Naive thymus-derived CD4-positive, alpha-beta T cell (primary cell): ENCODE measurements around the gene MAT2A. TPM values are rescaled to one million over a fixed set of nuclear protein-coding genes. Genes with fewer than 3 reads are reported as not detected.

Experiments used
- ATAC-seq: fragments of 150-1000 bp; cut with Tn5 transposase; 2 replicates; pipeline ENCODE4 v1.10.0; 2021; ENCODE audit warnings: mild to moderate bottlenecking, moderate library complexity
- CTCF ChIA-PET: fragments of 350-600 bp; sonication (Branson Sonifier 250); formaldehyde crosslinking; loops from one replicate; lab custom pipeline; 2021; ENCODE audit warnings: antibody characterized with exemption; lab: Charles Lee
- POLR2A ChIA-PET: fragments of 350-600 bp; sonication (Branson Sonifier 250); formaldehyde crosslinking; loops from one replicate; lab custom pipeline; 2021; ENCODE audit warnings: antibody characterized with exemption, inconsistent platforms; lab: Charles Lee
- DNase-seq, 9 donors: peaks; one replicate each; pipeline versions ENCODE4 v3.0.0 to v3.0.0-alpha.2; 2020 to 2022; ENCODE audit warnings: mixed read lengths in 1 of 9
- H3K27ac ChIP-seq: one replicate; pipeline ENCODE4 v1.7.0; 2013; ENCODE audit warnings: mild to moderate bottlenecking, low read depth, low read length, moderate library complexity
- H3K27me3 ChIP-seq, 2 donors: one replicate each; pipeline ENCODE4 v1.7.0; 2013; ENCODE audit warnings: low read length in 2 of 2, mild to moderate bottlenecking in 2 of 2, moderate library complexity in 2 of 2; ENCODE audit not compliant: control insufficient read depth in 2 of 2, insufficient read depth in 2 of 2
- H3K36me3 ChIP-seq, 3 experiments: 1 replicate in 2 of 3; 2 replicates in 1 of 3; pipeline ENCODE4 v1.7.0; 2013; ENCODE audit warnings: low read length in 3 of 3, mild to moderate bottlenecking in 3 of 3, moderate library complexity in 1 of 3; ENCODE audit not compliant: insufficient read depth in 3 of 3, control insufficient read depth in 2 of 3
- H3K4me1 ChIP-seq, 2 donors: one replicate each; pipeline ENCODE4 v1.7.0; 2013; ENCODE audit warnings: low read length in 2 of 2, mild to moderate bottlenecking in 2 of 2, moderate library complexity in 1 of 2; ENCODE audit not compliant: control insufficient read depth in 2 of 2, insufficient read depth in 2 of 2
- H3K4me3 ChIP-seq: 2 replicates; pipeline ENCODE4 v1.7.0; 2013; ENCODE audit warnings: mild to moderate bottlenecking, low read length
- H3K9me3 ChIP-seq, 3 experiments: 1 replicate in 2 of 3; 2 replicates in 1 of 3; pipeline ENCODE4 v1.7.0; 2013; ENCODE audit warnings: low read length in 3 of 3; ENCODE audit not compliant: control insufficient read depth in 2 of 3
- H3K27ac Mint-ChIP-seq, 9 donors: one replicate each; pipeline ENCODE4 v1.8.0; 2020 to 2022; ENCODE audit warnings: mixed read lengths in 9 of 9, mild to moderate bottlenecking in 8 of 9, moderate library complexity in 5 of 9, inconsistent platforms in 2 of 9
- H3K27me3 Mint-ChIP-seq, 5 donors: one replicate each; pipeline ENCODE4 v1.8.0; 2021 to 2022; ENCODE audit warnings: mixed read lengths in 5 of 5, mild to moderate bottlenecking in 1 of 5
- H3K36me3 Mint-ChIP-seq, 5 donors: one replicate each; pipeline ENCODE4 v1.8.0; 2020 to 2022; ENCODE audit warnings: mixed read lengths in 5 of 5, mild to moderate bottlenecking in 3 of 5, inconsistent platforms in 1 of 5
- H3K4me1 Mint-ChIP-seq, 7 donors: one replicate each; pipeline ENCODE4 v1.8.0; 2020 to 2022; ENCODE audit warnings: mixed read lengths in 7 of 7, mild to moderate bottlenecking in 3 of 7, inconsistent platforms in 1 of 7
- H3K4me3 Mint-ChIP-seq, 10 donors: one replicate each; pipeline ENCODE4 v1.8.0; 2020 to 2022; ENCODE audit warnings: mild to moderate bottlenecking in 10 of 10, mixed read lengths in 10 of 10, moderate library complexity in 6 of 10, inconsistent platforms in 2 of 10
- H3K9me3 Mint-ChIP-seq, 11 donors: one replicate each; pipeline ENCODE4 v1.8.0; 2020 to 2022; ENCODE audit warnings: mixed read lengths in 11 of 11, mild to moderate bottlenecking in 4 of 11, inconsistent platforms in 1 of 11, moderate library complexity in 1 of 11
- intact Hi-C, 2 donors: fragments of 100-400 bp; cut with micrococcal nuclease; formaldehyde crosslinking; loops; one replicate each; pipeline ENCODE4 v1.15.1; 2023
- polyA plus RNA-seq, 2 donors: library from polyadenylated mRNA; unstranded; fragments of 300-500 nt; fragmentation: Illumina TruSeq; gene quantifications; one replicate each; pipeline ENCODE4 v1.2.3, GENCODE V29; 2021
- total RNA-seq, 6 experiments: library from RNA in 5 of 6; stranded (reverse) in 5 of 6; gene quantifications; 1 replicate in 5 of 6; 2 replicates in 1 of 6; pipeline ENCODE4 v1.2.3 and lab custom pipeline; 2021 to 2026

Gene MAT2A
- total and polyA plus RNA-seq, 7 experiments from 2014 or later: 79.8 to 268 (median 127) TPM

DNA sequence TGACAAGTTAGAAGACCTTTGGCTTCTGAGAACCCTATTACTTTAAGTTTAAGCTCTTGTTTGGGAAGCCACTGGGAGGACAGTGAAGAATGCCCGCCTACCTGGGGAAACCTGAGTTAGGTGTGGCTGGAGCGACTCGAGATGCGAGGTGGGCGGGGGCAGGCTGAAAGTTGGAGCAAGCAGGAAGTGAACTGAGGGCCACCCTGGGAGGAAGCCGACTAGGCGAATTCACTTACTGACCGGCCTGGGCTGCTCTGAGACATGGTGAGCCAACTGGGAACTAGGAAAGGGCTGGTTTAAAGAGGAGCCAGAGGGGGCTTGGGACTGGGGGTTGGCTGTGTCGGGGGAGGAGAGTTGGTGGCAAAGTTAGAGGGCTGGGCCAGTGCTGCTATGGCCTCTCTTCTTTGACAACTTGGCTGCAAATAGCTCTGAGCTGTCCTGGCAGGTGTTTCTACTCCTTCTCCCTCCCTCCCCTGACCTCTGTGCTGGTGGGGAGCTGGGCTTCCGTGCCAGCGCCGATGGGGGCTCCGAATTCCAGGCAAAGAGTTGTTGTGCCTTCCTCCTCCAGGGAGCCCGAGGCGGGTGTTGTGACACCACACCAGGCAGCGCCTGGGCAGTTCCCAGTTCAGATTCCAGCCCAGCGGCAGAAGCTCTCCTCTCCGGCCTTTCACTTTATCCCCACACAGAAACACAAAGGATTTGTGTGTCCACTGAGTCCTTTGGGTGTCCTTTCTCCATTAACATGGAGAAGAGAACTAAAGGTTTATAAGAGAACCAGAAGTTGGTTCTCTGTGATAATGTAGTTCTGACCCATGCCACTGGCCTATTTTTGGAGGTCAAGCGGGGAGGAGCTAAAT is 38.6 kb downstream of the MAT2A start, which contains the start of gene VAMP8:
Gene VAMP8, plus strand, starts transcription at position 201 of the 857 bp plus-strand sequence. Its CDS starts 61 bp downstream, at position 262.
- peaks cover 0 to 2% (median 0%) of the 10 kb centered on the region in 11 donors for H3K9me3 Mint-ChIP-seq
- no peaks in the 10 kb centered on the region for H3K9me3 ChIP-seq
- CTCF ChIA-PET: no interaction called here
- H3K4me3 ChIP-seq: peak within 1 kb of the TSS; percentile 78
- ATAC-seq (peak; percentile 82), DNase-seq (peak in 8 of 9 donors; percentile 43 to 61 (median 46))
- H3K36me3 Mint-ChIP-seq: peaks cover 0 to 17% (median 11%) of the 10 kb centered on the region in 5 donors
- POLR2A ChIA-PET: interaction anchor here (0.6 to 5.7 kb wide), 12 partner anchors 10 to 251 kb away, joined by 3 to 50 read pairs (median 6); partner anchors contain the start of genes GGCX, MAT2A, RNF181 and SH2D6
- H3K36me3 ChIP-seq: peaks cover 0 to 13% (median 0%) of the 10 kb centered on the region in 3 experiments
- H3K4me1 ChIP-seq: peaks cover 12 to 28% of the 10 kb centered on the region in 2 donors
- H3K4me1 Mint-ChIP-seq: peaks cover 28 to 47% (median 39%) of the 10 kb centered on the region in 7 donors
- H3K27me3 ChIP-seq: no peaks in the 10 kb centered on the region
- H3K27ac Mint-ChIP-seq: peak within 1 kb of the TSS; percentile 74 to 99 (median 94)
- H3K4me3 Mint-ChIP-seq: peak within 1 kb of the TSS; percentile 89 to 96 (median 92)
- peak within 1 kb of the TSS; percentile 86 for H3K27ac ChIP-seq
- H3K27me3 Mint-ChIP-seq: peaks cover 0 to 2% (median 0%) of the 10 kb centered on the region in 5 donors
- intact Hi-C loops: loop anchor here (1.0 to 5.0 kb wide), 5 partner anchors 8 to 35 kb away; partner anchors contain the start of genes GGCX (in 2 of the 2), C2orf68 (in 1 of the 2), RNF181 (in 1 of the 2) and TMEM150A (in 1 of the 2)

DNA sequence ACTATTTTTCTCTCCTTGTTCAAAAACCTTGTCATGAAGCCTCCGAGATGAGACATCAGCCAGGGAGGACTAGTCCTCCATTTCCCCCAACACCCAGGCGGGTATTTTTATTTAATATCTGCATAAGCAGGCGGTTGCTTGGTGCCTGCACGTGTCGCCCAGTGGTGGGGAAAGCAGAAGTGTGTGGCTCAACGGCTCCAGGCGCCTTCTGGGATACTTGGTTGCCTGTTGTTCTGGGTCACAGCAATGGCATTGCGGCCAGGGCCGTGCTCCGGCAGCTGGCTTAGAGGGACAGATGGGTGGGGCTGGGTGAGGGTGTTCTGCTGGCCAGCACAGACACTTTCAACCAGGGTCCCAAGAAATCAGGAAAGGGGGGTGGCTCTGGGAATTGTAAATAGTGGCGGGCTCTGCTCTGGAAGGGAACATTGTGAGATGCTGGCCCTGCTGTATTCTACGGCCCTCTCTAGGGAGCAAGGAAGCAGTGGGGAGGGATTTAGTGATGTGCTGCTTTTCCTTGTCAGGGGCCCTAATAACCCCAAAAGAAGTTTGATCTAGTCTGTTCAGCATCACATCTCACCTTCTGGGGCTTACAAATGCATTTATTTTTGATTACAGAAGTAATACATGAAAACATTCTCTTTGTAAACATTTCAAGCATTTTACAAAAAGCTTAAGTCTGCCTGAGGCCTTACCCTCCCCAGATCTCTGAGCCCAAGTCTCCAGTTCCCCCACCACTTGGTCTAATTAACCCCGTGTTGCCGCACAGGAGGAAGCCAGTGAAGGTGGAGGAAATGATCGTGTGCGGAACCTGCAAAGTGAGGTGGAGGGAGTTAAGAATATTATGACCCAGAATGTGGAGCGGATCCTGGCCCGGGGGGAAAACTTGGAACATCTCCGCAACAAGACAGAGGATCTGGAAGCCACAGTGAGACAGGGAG is 39.5 kb downstream of the MAT2A start:
- H3K4me1 ChIP-seq: peaks cover 14 to 31% of the 10 kb centered on the region in 2 donors
- intact Hi-C loops: loop anchor here (2.0 to 5.0 kb wide), 2 partner anchors 16 to 34 kb away; partner anchors contain the start of genes C2orf68 (in 1 of the 2) and RNF181 (in 1 of the 2)
- H3K9me3 ChIP-seq: no peaks in the 10 kb centered on the region
- H3K27ac Mint-ChIP-seq: peak overlapping the region; percentile 74 to 99 (median 94)
- peaks cover 37 to 56% (median 48%) of the 10 kb centered on the region in 7 donors for H3K4me1 Mint-ChIP-seq
- H3K27ac ChIP-seq: peak overlapping the region; percentile 86
- ChIA-PET POLR2A (interaction anchor here (0.7 to 5.7 kb wide), 14 partner anchors 9 to 252 kb away, joined by 3 to 50 read pairs (median 5); partner anchors contain the start of genes GGCX, MAT2A, RNF181 and SH2D6), CTCF (interaction anchor here (0.6 kb wide), 1 partner anchor 25 kb away, joined by 4 read pairs; no protein-coding TSS in a partner anchor)
- peaks cover 0 to 17% (median 12%) of the 10 kb centered on the region in 5 donors for H3K36me3 Mint-ChIP-seq
- H3K4me3 ChIP-seq: peak overlapping the region; percentile 78
- ATAC-seq: peak; percentile 69
- DNase-seq: no peak
- H3K36me3 ChIP-seq: peaks cover 0 to 13% (median 0%) of the 10 kb centered on the region in 3 experiments
- peak overlapping the region; percentile 89 to 96 (median 92) for H3K4me3 Mint-ChIP-seq
- H3K27me3 Mint-ChIP-seq: no peaks in the 10 kb centered on the region
- H3K9me3 Mint-ChIP-seq: peaks cover 0 to 2% (median 0%) of the 10 kb centered on the region in 11 donors
- no peaks in the 10 kb centered on the region for H3K27me3 ChIP-seq

DNA sequence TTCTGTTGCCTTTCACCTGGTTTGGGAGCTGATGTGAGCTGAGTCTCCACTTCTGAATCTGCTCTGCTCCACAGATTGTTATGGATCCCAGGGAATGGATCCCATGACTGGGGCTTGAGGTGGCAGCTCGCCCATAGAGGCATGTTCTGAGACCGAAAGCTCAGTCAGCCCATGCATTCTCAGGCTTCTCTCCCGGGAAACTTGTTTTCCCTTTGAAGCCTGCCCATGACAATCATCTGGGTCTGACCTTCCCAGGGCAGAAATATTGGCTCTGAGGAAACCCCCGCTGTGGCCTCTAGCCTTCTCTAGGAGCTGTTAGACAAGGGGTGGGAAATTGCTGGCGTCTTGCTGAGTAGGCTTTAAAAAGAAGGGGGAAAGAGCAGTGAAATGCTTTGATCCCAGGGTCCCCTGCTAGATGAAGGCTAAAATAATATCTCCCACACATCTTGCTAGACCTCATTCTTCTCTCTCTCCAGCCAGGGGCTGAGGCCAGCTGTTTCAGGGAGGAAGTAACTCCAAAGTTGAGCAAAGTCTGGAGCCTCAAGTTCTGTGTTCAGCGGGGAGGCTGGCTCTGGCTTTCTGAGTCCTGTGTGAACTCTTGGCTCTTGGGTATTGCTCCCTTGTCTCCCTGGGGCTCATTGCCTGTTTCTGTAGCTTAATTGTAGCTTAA is 40.4 kb downstream of the MAT2A start:
- H3K4me1 Mint-ChIP-seq: peaks cover 40 to 62% (median 54%) of the 10 kb centered on the region in 7 donors

DNA sequence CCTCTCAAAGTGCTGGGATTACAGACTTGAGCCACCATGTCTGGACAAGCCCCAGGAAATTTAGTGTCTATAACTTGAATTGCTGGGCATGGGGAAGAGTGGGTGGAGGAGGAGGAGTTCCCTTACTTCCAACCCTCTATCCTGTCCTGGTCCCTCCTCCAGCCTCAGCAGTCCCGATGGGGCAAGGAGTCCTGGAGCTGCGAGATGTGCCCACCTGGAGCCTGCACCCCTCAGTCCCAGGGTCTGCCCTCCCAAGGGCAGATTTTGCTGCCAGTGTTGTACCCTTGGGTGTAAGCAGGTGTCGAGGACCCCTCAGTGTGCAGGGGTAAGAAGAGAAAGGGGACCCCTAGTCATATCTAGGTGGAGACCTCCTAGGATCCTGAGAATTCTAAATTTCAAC is 41.2 kb downstream of the MAT2A start:
- peaks cover 0 to 17% (median 12%) of the 10 kb centered on the region in 5 donors for H3K36me3 Mint-ChIP-seq
- H3K36me3 ChIP-seq: peaks cover 0 to 13% (median 0%) of the 10 kb centered on the region in 3 experiments
- peak overlapping the region in 7 of 9 donors; percentile 39 to 99 (median 76) for H3K27ac Mint-ChIP-seq
- H3K27ac ChIP-seq: peak overlapping the region; percentile 86
- ChIA-PET CTCF (interaction anchor here (1.0 kb wide), 1 partner anchor 28 kb away, joined by 3 read pairs; no protein-coding TSS in a partner anchor), POLR2A (interaction anchor here (1.2 to 5.7 kb wide), 3 partner anchors 15 to 25 kb away, joined by 4 to 50 read pairs (median 16); partner anchors contain the start of genes GGCX and RNF181)
- H3K4me1 ChIP-seq: peaks cover 25 to 40% of the 10 kb centered on the region in 2 donors
- H3K4me3 ChIP-seq: no peak overlapping the region
- H3K27me3 Mint-ChIP-seq: no peaks in the 10 kb centered on the region
- peaks cover 0 to 2% (median 0%) of the 10 kb centered on the region in 11 donors for H3K9me3 Mint-ChIP-seq
- H3K4me1 Mint-ChIP-seq: peaks cover 45 to 68% (median 61%) of the 10 kb centered on the region in 7 donors
- peak overlapping the region; percentile 27 to 96 (median 78) for H3K4me3 Mint-ChIP-seq
- ATAC-seq (no peak), DNase-seq (no peak)
- no peaks in the 10 kb centered on the region for H3K9me3 ChIP-seq
- intact Hi-C loops: no loop called here
- no peaks in the 10 kb centered on the region for H3K27me3 ChIP-seq

More for the DNA sequence above, 40.4 kb downstream of the MAT2A start:
- H3K9me3 ChIP-seq: no peaks in the 10 kb centered on the region
- CTCF ChIA-PET: interaction anchor here (0.6 kb wide), 1 partner anchor 26 kb away, joined by 4 read pairs; no protein-coding TSS in a partner anchor
- ATAC-seq (no peak), DNase-seq (no peak)
- peak overlapping the region; percentile 86 for H3K27ac ChIP-seq
- peak overlapping the region; percentile 78 for H3K4me3 ChIP-seq
- POLR2A ChIA-PET: interaction anchor here (0.6 to 5.7 kb wide), 14 partner anchors 8 to 252 kb away, joined by 3 to 50 read pairs (median 5); partner anchors contain the start of genes GGCX, MAT2A, RNF181 and SH2D6
- Mint-ChIP-seq H3K9me3 (peaks cover 0 to 2% (median 0%) of the 10 kb centered on the region in 11 donors), H3K27me3 (no peaks in the 10 kb centered on the region), H3K4me3 (peak overlapping the region; percentile 89 to 96 (median 92)), H3K27ac (peak overlapping the region; percentile 74 to 99 (median 94)), H3K36me3 (peaks cover 0 to 17% (median 12%) of the 10 kb centered on the region in 5 donors)
- no peaks in the 10 kb centered on the region for H3K27me3 ChIP-seq
- H3K4me1 ChIP-seq: peaks cover 19 to 36% of the 10 kb centered on the region in 2 donors
- peaks cover 0 to 13% (median 0%) of the 10 kb centered on the region in 3 experiments for H3K36me3 ChIP-seq
- intact Hi-C loops: loop anchor here (2.0 to 5.0 kb wide), 2 partner anchors 15 to 33 kb away; partner anchors contain the start of genes C2orf68 (in 1 of the 2) and RNF181 (in 1 of the 2)

DNA sequence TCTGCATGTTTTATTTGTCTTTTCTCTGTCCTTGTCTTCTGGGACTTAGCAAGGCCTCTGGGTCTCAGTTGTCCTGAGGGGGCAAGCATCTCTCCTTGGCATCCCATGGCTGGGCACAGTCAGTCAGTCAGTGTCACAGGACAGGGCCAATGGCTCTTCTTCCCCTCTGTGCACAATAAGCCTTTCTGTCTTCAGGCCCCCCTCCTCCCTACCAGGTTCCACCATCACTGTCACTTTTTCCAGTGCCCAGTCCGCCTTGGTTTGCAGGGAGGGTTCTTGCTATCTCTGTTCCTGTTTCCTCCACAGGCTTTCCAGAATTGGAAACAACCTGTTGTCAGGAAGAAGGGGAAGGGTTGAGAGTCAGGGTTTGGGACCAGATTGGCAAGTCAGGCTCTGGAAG is 43.5 kb downstream of the MAT2A start:
- Mint-ChIP-seq H3K4me1 (peaks cover 56 to 82% (median 68%) of the 10 kb centered on the region in 7 donors), H3K4me3 (peak overlapping the region in 6 of 10 donors; percentile 5 to 90 (median 54)), H3K36me3 (peaks cover 0 to 19% (median 12%) of the 10 kb centered on the region in 5 donors), H3K27me3 (no peaks in the 10 kb centered on the region), H3K9me3 (peaks cover 0 to 2% (median 0%) of the 10 kb centered on the region in 11 donors), H3K27ac (peak overlapping the region in 7 of 9 donors; percentile 11 to 93 (median 66))
- H3K4me1 ChIP-seq: peaks cover 31 to 48% of the 10 kb centered on the region in 2 donors
- H3K9me3 ChIP-seq: no peaks in the 10 kb centered on the region
- H3K27ac ChIP-seq: no peak overlapping the region
- no peak overlapping the region for H3K4me3 ChIP-seq
- H3K36me3 ChIP-seq: peaks cover 0 to 13% (median 0%) of the 10 kb centered on the region in 3 experiments
- ChIA-PET CTCF (interaction anchor here (1.0 kb wide), 1 partner anchor 17 kb away, joined by 3 read pairs; no protein-coding TSS in a partner anchor), POLR2A (interaction anchor here (0.8 to 6.4 kb wide), 2 partner anchors 12 to 166 kb away, joined by 5 to 85 read pairs; partner anchors contain the start of gene RNF181)
- DNase-seq: no peak
- intact Hi-C loops: no loop called here
- no peaks in the 10 kb centered on the region for H3K27me3 ChIP-seq
- ATAC-seq: no peak
